OCI-LY7 (cell line): ENCODE measurements around the gene GARIN5B.

Experiments
- EZH2phosphoT487 ChIP-seq: fragments of 200-600 bp; sonication (generic); IDR thresholded peaks from 2 replicates; pipeline ENCODE4 v1.6.1; 2018; ENCODE audit warnings: low read depth, borderline replicate concordance, mild to moderate bottlenecking, mixed run types, antibody characterized with exemption, low read length, moderate library complexity, mixed read lengths
- TF ChIP-seq, protein P1 (sequence below): fragments of 200-600 bp; sonication (generic); conservative IDR thresholded peaks from 2 replicates; pipeline ENCODE4 v1.5.1; 2014; ENCODE audit warnings: mild to moderate bottlenecking, antibody characterized with exemption, low read length, moderate library complexity, mixed read lengths

DNA sequence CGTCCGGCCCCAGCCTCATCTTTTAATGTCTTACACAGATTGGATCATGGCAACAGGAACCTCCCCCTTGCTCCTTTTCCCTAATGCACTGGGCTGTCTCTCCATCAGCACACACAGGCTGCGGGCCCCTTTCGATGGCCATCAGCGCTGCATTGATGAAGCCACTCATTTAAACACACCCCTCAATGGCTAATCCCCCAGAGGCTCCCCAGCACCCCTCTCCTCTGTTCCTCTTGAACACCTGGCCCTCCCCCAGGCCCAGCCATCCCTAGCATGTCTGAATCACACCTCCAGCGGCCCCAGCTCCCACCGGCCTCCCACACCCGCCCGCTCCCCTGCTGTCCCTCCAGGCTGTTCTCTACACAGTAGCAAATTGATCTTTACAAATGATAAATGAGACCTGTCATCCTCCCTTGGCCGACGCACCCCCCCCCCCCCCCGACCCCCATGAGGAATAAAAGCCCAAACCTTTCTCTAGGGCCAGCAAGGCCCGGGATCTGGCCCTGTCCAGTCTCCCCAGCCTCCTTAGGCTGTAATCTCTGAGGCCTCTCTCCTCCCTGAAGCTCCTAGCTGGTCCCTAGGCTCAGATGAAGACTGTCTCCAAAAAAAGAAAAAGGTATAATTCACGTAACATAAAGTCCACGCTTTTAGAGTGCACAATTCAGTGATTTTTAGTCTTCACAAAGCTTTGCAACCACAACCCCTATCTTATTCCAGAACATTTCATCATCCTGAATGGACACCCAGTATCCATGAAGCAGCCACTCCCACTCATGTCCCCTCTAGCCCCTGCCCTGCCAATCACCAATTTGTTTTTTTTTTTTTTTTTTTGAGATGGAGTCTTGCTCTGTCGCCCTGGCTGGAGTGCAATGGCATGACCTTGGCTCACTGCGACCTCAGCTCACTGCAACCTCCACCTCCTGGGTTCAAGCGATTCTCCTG, 30.0 kb upstream of the GARIN5B start:
- TF ChIP-seq, protein P1, sequence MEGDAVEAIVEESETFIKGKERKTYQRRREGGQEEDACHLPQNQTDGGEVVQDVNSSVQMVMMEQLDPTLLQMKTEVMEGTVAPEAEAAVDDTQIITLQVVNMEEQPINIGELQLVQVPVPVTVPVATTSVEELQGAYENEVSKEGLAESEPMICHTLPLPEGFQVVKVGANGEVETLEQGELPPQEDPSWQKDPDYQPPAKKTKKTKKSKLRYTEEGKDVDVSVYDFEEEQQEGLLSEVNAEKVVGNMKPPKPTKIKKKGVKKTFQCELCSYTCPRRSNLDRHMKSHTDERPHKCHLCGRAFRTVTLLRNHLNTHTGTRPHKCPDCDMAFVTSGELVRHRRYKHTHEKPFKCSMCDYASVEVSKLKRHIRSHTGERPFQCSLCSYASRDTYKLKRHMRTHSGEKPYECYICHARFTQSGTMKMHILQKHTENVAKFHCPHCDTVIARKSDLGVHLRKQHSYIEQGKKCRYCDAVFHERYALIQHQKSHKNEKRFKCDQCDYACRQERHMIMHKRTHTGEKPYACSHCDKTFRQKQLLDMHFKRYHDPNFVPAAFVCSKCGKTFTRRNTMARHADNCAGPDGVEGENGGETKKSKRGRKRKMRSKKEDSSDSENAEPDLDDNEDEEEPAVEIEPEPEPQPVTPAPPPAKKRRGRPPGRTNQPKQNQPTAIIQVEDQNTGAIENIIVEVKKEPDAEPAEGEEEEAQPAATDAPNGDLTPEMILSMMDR: no peak
- TF ChIP-seq EZH2phosphoT487: no peak
